Measurements from ENCODE around the gene LCN6. TPM values are rescaled to one million over a fixed set of nuclear protein-coding genes. Genes with fewer than 3 reads are reported as not detected.

The LCN6 gene
- total and polyA plus RNA-seq, 9 of the 15 experiments (the other 6 are each of a cell fraction or from before 2014, with no cell fraction given) = 0.10 to 0.45 (median 0.37) TPM; not detected in 5

GRCh38 chr9:136787690-136788400, 39.5 kb upstream of the LCN6 start (continued):
- TF ChIP-seq NBN (IDR thresholded peaks at IDR 0.05; ENCODE audit: low read depth) (no peak), FOXP4 (CRISPR knock-in tag; IDR thresholded peaks at IDR 0.05; ENCODE audit: borderline replicate concordance) (no peak), ZNF431 (CRISPR knock-in tag; IDR thresholded peaks at IDR 0.05) (no peak), PURB (CRISPR knock-in tag; IDR thresholded peaks at IDR 0.05; ENCODE audit: low read depth) (no peak), ZKSCAN1 (IDR thresholded peaks at IDR 0.05; ENCODE audit: low read depth, low read length) (no peak), ZNF3 (CRISPR knock-in tag; IDR thresholded peaks at IDR 0.05) (no peak), SNIP1 (IDR thresholded peaks at IDR 0.05; ENCODE audit: low read depth) (no peak), ZNF511 (CRISPR knock-in tag; IDR thresholded peaks at IDR 0.05) (no peak), ZNF282 (CRISPR knock-in tag; IDR thresholded peaks at IDR 0.05) (no peak), FOXM1 (IDR thresholded peaks at IDR 0.05; ENCODE audit: low read depth) (no peak), FOXM1 (CRISPR knock-in tag; IDR thresholded peaks at IDR 0.05; ENCODE audit: low read depth) (no peak), ZNF184 (CRISPR knock-in tag; IDR thresholded peaks at IDR 0.05) (no peak), BCL6 (CRISPR knock-in tag; IDR thresholded peaks at IDR 0.05) (no peak), ZBTB34 (CRISPR knock-in tag; IDR thresholded peaks at IDR 0.05) (no peak), ZNF764 (CRISPR knock-in tag; IDR thresholded peaks at IDR 0.05; ENCODE audit: low read depth) (no peak), ARID4B (CRISPR knock-in tag; IDR thresholded peaks at IDR 0.05) (no peak), ZNF311 (CRISPR knock-in tag; IDR thresholded peaks at IDR 0.05) (no peak)

Data from K562 (cell line).